ENCODE results near the gene RAMP2. TPM values are rescaled to one million over a fixed set of nuclear protein-coding genes. Genes with fewer than 3 reads are reported as not detected.
A peak's percentile ranks its signal among the peaks of the same experiment; 100 is the strongest.

Gene RAMP2
- total and polyA plus RNA-seq, 2 of the 13 experiments (the other 11 are each of a cell fraction or from before 2014, with no cell fraction given): 1.4 to 5.2 TPM

DNA sequence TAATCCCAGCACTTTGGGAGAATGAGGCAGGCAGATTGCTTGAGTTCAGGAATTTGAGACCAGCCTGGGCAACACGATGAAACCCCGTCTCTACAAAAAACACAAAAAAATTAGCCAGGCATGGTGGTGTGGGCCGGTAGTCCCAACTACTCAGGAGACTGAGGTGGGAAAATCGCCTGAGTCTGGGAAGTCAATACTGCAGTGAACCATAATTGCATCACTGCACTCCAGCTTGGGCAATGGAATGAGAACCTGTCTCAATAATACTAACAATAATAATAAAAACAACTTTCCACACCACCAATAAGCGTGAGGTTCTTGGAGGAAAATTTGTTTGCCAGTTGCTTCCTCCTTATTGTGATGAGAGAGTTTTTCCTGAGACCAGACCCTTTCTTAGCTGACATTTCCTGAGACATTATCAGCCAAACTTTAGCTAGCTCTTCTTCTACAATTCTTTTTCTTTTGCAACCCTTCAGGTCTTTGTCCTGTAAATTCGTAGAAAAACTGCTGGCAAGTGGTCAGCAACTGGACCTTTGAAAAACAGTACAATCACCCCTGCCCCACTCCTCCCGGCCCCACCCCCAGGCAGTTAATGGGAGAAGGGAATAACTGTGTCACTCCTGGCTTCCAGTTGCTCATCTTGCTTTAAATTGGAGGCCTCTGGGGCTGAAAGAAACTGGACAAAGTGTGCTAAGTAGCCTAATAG is 12.7 kb upstream of the RAMP2 start:
- H3K79me2 ChIP-seq (ENCODE audit: insufficient read depth, low read length): peaks cover 9% of the 10 kb centered on the region
- H3K27ac ChIP-seq (ENCODE audit: extremely low read length, insufficient read depth, low read length): no peak overlapping the region
- no peaks in the 10 kb centered on the region for H3K27me3 ChIP-seq (ENCODE audit: control insufficient read depth in 1 of 2, insufficient read depth in 2 of 2, low read length in 2 of 2)
- DNase-seq (ENCODE audit: low spot score) (no peak), ATAC-seq (no peak), FAIRE-seq (no peak)
- no TSS peak for BruUV-seq (replicated peaks)
- peak overlapping the region; percentile 78 for H3K4me2 ChIP-seq (ENCODE audit: low read depth, low read length)
- no peak overlapping the region for H2AFZ ChIP-seq (ENCODE audit: low read length)
- no peaks in the 10 kb centered on the region for H4K20me1 ChIP-seq (ENCODE audit: insufficient read depth, low read length)
- no peak overlapping the region for H3K4me3 ChIP-seq (replicated peaks in 1 of 3; ENCODE audit: insufficient read depth in 1 of 3, low read depth in 2 of 3, low read length in 3 of 3)
- H3K36me3 ChIP-seq (replicated peaks in 1 of 2; ENCODE audit: control insufficient read depth in 1 of 2, insufficient read depth in 2 of 2, low read length in 2 of 2): no peaks in the 10 kb centered on the region
- H3K9me3 ChIP-seq (ENCODE audit: low read length): no peaks in the 10 kb centered on the region
- 5% methylated on average over 7 of the region's 7 CpGs for WGBS (ENCODE audit: low lambda C conversion rate)
- in situ Hi-C loops (cut with HindIII; ENCODE audit: extremely low pct_ligation_motif_present, low pct_unique_long_range_greater_than_20kb): no loop called here
- peak overlapping the region; percentile 14; the same call in 1 of the 2 replicates for H3K9ac ChIP-seq (ENCODE audit: insufficient read depth, low read depth, low read length)
- ChIA-PET CTCF (ENCODE audit: low intra/inter-chr PET ratio, low total read pairs) (no interaction called here), POLR2A (interaction anchor here (0.8 to 4.4 kb wide), 11 partner anchors 9 to 144 kb away, joined by 3 to 45 read pairs (median 4); partner anchors contain the start of genes BECN1, RAMP2, TUBG2 and VPS25)
- intact Hi-C loops (cut with micrococcal nuclease; ENCODE audit: unreplicated experiment): no loop called here
- 0 out of 2 replicates have a peak, but pooled peaks have one; percentile 57 for TF ChIP-seq ZNF670 (CRISPR knock-in tag; IDR thresholded peaks at IDR 0.05; ENCODE audit: borderline replicate concordance)
- TF ChIP-seq CEBPG (CRISPR knock-in tag; IDR thresholded peaks at IDR 0.05): peak; percentile 68
- no peak for TF ChIP-seq ZNF343 (CRISPR knock-in tag; IDR thresholded peaks at IDR 0.05)
- TF ChIP-seq CEBPB (IDR thresholded peaks at IDR 0.05; ENCODE audit: borderline replicate concordance, low read depth, low read length): peak; percentile 91
- TF ChIP-seq PPARG (CRISPR knock-in tag; conservative IDR thresholded peaks at IDR 0.05): peak; percentile 14; the same call in 1 of the 2 replicates
- 0 out of 2 replicates have a peak, but pooled peaks have one; percentile 17 for TF ChIP-seq TGIF2 (CRISPR knock-in tag; IDR thresholded peaks at IDR 0.05)
- TF ChIP-seq, protein P1, sequence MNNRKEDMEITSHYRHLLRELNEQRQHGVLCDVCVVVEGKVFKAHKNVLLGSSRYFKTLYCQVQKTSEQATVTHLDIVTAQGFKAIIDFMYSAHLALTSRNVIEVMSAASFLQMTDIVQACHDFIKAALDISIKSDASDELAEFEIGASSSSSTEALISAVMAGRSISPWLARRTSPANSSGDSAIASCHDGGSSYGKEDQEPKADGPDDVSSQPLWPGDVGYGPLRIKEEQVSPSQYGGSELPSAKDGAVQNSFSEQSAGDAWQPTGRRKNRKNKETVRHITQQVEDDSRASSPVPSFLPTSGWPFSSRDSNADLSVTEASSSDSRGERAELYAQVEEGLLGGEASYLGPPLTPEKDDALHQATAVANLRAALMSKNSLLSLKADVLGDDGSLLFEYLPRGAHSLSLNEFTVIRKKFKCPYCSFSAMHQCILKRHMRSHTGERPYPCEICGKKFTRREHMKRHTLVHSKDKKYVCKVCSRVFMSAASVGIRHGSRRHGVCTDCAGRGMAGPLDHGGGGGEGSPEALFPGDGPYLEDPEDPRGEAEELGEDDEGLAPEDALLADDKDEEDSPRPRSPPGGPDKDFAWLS (CRISPR knock-in tag; IDR thresholded peaks at IDR 0.05; ENCODE audit: borderline replicate concordance): no peak
- TF ChIP-seq MED1 (CRISPR knock-in tag; IDR thresholded peaks at IDR 0.05): no peak
- TF ChIP-seq POLR2A (IDR thresholded peaks at IDR 0.05; ENCODE audit: insufficient read depth in 1 of 2, low read depth in 2 of 2, low read length in 2 of 2): no peak
- 0 out of 2 replicates have a peak, but pooled peaks have one; percentile 5 for TF ChIP-seq ZNF614 (CRISPR knock-in tag; IDR thresholded peaks at IDR 0.05; ENCODE audit: borderline replicate concordance)
- peaks cover 57% of the 10 kb centered on the region for H3K4me1 ChIP-seq (ENCODE audit: insufficient read depth, low read length)
